ENCODE measurements around the gene EXOSC10. TPM values are rescaled to one million over a fixed set of nuclear protein-coding genes. Genes with fewer than 3 reads are reported as not detected.
A peak's percentile ranks its signal among the peaks of the same experiment; 100 is the strongest.

Gene EXOSC10
- total and polyA plus RNA-seq, 9 of the 15 experiments (the other 6 are each of a cell fraction or from before 2014, with no cell fraction given), result 23.4 to 150 (median 105) TPM

DNA sequence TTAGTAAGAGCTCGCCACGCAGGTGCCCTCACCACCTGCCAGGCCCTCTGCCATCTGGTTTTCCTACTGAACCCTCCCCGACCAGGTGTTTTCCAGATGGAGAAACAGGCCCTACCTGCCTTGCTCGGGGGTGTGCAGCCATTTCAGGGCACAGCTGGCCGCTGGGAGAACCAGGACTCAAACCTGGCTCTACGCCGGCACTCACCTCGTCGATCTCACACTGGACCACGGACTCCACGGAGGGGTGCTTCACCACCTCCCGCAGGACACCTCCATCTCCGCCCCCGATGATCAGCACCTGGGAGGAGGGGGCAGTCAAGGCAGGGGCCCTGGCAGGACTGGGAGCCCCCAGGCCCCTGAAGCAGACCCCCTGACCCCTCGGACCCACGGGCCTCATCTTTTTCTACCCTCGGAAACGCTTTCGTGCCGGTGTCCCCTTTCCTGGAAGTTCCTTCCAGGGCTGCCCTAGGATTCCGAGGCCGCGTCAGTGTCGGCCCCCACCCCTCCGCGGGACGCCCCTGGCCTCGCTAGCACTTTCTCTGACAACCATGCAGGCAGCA lies 41.0 kb downstream of the EXOSC10 start (continued):
- TF ChIP-seq, protein P1, sequence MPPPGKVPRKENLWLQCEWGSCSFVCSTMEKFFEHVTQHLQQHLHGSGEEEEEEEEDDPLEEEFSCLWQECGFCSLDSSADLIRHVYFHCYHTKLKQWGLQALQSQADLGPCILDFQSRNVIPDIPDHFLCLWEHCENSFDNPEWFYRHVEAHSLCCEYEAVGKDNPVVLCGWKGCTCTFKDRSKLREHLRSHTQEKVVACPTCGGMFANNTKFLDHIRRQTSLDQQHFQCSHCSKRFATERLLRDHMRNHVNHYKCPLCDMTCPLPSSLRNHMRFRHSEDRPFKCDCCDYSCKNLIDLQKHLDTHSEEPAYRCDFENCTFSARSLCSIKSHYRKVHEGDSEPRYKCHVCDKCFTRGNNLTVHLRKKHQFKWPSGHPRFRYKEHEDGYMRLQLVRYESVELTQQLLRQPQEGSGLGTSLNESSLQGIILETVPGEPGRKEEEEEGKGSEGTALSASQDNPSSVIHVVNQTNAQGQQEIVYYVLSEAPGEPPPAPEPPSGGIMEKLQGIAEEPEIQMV (tag; conservative IDR thresholded peaks at IDR 0.05; ENCODE audit: low read depth), result no peak
- TF ChIP-seq XRCC5 (IDR thresholded peaks at IDR 0.05; ENCODE audit: low read depth, low read length), result no peak
- no peak for TF ChIP-seq ILF3 (IDR thresholded peaks at IDR 0.05; ENCODE audit: borderline replicate concordance)
- TF ChIP-seq TBL1XR1 (IDR thresholded peaks at IDR 0.05; ENCODE audit: low read length in 2 of 2), result no peak
- no peak for TF ChIP-seq HNRNPLL (IDR thresholded peaks at IDR 0.05; ENCODE audit: low read depth, low read length, poor library complexity, severe bottlenecking)
- TF ChIP-seq CHD1 (IDR thresholded peaks at IDR 0.05; ENCODE audit: low read length), result peak; percentile 35
- TF ChIP-seq, protein P2, sequence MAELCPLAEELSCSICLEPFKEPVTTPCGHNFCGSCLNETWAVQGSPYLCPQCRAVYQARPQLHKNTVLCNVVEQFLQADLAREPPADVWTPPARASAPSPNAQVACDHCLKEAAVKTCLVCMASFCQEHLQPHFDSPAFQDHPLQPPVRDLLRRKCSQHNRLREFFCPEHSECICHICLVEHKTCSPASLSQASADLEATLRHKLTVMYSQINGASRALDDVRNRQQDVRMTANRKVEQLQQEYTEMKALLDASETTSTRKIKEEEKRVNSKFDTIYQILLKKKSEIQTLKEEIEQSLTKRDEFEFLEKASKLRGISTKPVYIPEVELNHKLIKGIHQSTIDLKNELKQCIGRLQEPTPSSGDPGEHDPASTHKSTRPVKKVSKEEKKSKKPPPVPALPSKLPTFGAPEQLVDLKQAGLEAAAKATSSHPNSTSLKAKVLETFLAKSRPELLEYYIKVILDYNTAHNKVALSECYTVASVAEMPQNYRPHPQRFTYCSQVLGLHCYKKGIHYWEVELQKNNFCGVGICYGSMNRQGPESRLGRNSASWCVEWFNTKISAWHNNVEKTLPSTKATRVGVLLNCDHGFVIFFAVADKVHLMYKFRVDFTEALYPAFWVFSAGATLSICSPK (IDR thresholded peaks at IDR 0.05; ENCODE audit: borderline replicate concordance), result no peak
- TF ChIP-seq, protein P3, sequence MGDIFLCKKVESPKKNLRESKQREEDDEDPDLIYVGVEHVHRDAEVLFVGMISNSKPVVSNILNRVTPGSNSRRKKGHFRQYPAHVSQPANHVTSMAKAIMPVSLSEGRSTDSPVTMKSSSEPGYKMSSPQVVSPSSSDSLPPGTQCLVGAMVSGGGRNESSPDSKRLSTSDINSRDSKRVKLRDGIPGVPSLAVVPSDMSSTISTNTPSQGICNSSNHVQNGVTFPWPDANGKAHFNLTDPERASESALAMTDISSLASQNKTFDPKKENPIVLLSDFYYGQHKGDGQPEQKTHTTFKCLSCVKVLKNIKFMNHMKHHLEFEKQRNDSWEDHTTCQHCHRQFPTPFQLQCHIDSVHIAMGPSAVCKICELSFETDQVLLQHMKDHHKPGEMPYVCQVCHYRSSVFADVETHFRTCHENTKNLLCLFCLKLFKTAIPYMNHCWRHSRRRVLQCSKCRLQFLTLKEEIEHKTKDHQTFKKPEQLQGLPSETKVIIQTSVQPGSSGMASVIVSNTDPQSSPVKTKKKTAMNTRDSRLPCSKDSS (IDR thresholded peaks at IDR 0.05; ENCODE audit: low read depth, partially characterized antibody), result no peak
- TF ChIP-seq BRD4 (IDR thresholded peaks at IDR 0.05), result no peak
- TF ChIP-seq, protein P4, sequence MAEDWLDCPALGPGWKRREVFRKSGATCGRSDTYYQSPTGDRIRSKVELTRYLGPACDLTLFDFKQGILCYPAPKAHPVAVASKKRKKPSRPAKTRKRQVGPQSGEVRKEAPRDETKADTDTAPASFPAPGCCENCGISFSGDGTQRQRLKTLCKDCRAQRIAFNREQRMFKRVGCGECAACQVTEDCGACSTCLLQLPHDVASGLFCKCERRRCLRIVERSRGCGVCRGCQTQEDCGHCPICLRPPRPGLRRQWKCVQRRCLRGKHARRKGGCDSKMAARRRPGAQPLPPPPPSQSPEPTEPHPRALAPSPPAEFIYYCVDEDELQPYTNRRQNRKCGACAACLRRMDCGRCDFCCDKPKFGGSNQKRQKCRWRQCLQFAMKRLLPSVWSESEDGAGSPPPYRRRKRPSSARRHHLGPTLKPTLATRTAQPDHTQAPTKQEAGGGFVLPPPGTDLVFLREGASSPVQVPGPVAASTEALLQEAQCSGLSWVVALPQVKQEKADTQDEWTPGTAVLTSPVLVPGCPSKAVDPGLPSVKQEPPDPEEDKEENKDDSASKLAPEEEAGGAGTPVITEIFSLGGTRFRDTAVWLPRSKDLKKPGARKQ (CRISPR knock-in tag; IDR thresholded peaks at IDR 0.05), result no peak
- TF ChIP-seq SAFB2 (IDR thresholded peaks at IDR 0.05; ENCODE audit: borderline replicate concordance, low read depth, low read length, severe bottlenecking), result no peak
- TF ChIP-seq POLR2A (conservative IDR thresholded peaks at IDR 0.05), result no peak
- TF ChIP-seq, protein P5, sequence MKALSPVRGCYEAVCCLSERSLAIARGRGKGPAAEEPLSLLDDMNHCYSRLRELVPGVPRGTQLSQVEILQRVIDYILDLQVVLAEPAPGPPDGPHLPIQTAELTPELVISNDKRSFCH (CRISPR knock-in tag; IDR thresholded peaks at IDR 0.05), result no peak
- TF ChIP-seq, protein P5 (tag; IDR thresholded peaks at IDR 0.05), result no peak
- TF ChIP-seq, protein P6, sequence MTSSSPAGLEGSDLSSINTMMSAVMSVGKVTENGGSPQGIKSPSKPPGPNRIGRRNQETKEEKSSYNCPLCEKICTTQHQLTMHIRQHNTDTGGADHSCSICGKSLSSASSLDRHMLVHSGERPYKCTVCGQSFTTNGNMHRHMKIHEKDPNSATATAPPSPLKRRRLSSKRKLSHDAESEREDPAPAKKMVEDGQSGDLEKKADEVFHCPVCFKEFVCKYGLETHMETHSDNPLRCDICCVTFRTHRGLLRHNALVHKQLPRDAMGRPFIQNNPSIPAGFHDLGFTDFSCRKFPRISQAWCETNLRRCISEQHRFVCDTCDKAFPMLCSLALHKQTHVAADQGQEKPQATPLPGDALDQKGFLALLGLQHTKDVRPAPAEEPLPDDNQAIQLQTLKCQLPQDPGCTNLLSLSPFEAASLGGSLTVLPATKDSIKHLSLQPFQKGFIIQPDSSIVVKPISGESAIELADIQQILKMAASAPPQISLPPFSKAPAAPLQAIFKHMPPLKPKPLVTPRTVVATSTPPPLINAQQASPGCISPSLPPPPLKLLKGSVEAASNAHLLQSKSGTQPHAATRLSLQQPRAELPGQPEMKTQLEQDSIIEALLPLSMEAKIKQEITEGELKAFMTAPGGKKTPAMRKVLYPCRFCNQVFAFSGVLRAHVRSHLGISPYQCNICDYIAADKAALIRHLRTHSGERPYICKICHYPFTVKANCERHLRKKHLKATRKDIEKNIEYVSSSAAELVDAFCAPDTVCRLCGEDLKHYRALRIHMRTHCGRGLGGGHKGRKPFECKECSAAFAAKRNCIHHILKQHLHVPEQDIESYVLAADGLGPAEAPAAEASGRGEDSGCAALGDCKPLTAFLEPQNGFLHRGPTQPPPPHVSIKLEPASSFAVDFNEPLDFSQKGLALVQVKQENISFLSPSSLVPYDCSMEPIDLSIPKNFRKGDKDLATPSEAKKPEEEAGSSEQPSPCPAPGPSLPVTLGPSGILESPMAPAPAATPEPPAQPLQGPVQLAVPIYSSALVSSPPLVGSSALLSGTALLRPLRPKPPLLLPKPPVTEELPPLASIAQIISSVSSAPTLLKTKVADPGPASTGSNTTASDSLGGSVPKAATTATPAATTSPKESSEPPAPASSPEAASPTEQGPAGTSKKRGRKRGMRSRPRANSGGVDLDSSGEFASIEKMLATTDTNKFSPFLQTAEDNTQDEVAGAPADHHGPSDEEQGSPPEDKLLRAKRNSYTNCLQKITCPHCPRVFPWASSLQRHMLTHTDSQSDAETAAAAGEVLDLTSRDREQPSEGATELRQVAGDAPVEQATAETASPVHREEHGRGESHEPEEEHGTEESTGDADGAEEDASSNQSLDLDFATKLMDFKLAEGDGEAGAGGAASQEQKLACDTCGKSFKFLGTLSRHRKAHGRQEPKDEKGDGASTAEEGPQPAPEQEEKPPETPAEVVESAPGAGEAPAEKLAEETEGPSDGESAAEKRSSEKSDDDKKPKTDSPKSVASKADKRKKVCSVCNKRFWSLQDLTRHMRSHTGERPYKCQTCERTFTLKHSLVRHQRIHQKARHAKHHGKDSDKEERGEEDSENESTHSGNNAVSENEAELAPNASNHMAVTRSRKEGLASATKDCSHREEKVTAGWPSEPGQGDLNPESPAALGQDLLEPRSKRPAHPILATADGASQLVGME (CRISPR knock-in tag; IDR thresholded peaks at IDR 0.05), result no peak

Measured in K562 (cell line).